Measurements from ENCODE around the gene MAPKAP1.

Gene MAPKAP1

DNA sequence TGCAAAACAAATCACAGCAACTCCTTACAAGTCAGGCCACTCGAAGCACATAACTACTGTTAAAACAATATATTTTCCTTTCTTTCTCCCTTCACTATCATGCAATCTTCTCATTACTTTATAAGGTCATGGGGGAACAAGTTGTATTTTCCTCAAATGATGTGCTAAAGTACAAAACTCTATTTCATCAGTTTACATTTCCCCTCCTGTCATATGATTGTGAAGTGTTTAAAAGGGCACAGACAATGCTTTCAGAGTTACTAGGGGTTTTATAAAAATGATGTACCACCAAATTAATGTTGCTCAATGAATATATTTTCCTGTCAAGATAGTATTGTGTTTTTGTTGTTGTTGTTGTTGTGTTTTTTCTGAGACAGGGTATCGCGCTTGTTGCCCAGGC is 34.1 kb downstream of the MAPKAP1 start:
- CTCF ChIA-PET, result no interaction called here
- POLR2A ChIA-PET (ENCODE audit: low non-redundant PET), result no interaction called here
- no peak overlapping the region for H3K27ac ChIP-seq
- TF ChIP-seq, protein P1, sequence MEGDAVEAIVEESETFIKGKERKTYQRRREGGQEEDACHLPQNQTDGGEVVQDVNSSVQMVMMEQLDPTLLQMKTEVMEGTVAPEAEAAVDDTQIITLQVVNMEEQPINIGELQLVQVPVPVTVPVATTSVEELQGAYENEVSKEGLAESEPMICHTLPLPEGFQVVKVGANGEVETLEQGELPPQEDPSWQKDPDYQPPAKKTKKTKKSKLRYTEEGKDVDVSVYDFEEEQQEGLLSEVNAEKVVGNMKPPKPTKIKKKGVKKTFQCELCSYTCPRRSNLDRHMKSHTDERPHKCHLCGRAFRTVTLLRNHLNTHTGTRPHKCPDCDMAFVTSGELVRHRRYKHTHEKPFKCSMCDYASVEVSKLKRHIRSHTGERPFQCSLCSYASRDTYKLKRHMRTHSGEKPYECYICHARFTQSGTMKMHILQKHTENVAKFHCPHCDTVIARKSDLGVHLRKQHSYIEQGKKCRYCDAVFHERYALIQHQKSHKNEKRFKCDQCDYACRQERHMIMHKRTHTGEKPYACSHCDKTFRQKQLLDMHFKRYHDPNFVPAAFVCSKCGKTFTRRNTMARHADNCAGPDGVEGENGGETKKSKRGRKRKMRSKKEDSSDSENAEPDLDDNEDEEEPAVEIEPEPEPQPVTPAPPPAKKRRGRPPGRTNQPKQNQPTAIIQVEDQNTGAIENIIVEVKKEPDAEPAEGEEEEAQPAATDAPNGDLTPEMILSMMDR (conservative IDR thresholded peaks at IDR 0.05; ENCODE audit: low read depth), result no peak
- DNase-seq (ENCODE audit: low spot score), result no peak

GRCh38 chr9:125663127-125663526 is 43.9 kb downstream of the MAPKAP1 start:
- TF ChIP-seq, protein P1 (conservative IDR thresholded peaks at IDR 0.05; ENCODE audit: low read depth), result no peak
- H3K27ac ChIP-seq, result no peak overlapping the region
- peak; percentile 83 for DNase-seq (ENCODE audit: low spot score)
- ChIA-PET POLR2A (ENCODE audit: low non-redundant PET) (no interaction called here), CTCF (interaction anchor here (0.6 kb wide), 1 partner anchor 47 kb away, joined by 4 read pairs; no protein-coding TSS in a partner anchor)

GRCh38 chr9:125660557-125660956 is 46.5 kb downstream of the MAPKAP1 start:
- TF ChIP-seq, protein P1 (conservative IDR thresholded peaks at IDR 0.05; ENCODE audit: low read depth), result no peak
- CTCF ChIA-PET, result interaction anchor here (0.7 kb wide), 2 partner anchors 27 to 46 kb away, joined by 3 to 4 read pairs; no protein-coding TSS in a partner anchor
- POLR2A ChIA-PET (ENCODE audit: low non-redundant PET), result no interaction called here

GRCh38 chr9:125659954-125660353 is 47.1 kb downstream of the MAPKAP1 start:
- TF ChIP-seq, protein P1 (conservative IDR thresholded peaks at IDR 0.05; ENCODE audit: low read depth), result no peak
- no peak overlapping the region for H3K27ac ChIP-seq
- no peak for DNase-seq (ENCODE audit: low spot score)
- ChIA-PET CTCF (interaction anchor here (0.5 to 0.7 kb wide), 3 partner anchors 46 to 898 kb away, joined by 3 read pairs; no protein-coding TSS in a partner anchor), POLR2A (ENCODE audit: low non-redundant PET) (no interaction called here)

More at GRCh38 chr9:125660557-125660956, 46.5 kb downstream of the MAPKAP1 start:
- DNase-seq (ENCODE audit: low spot score), result no peak
- H3K27ac ChIP-seq, result no peak overlapping the region

GRCh38 chr9:125659201-125659840 is 47.7 kb downstream of the MAPKAP1 start:
- TF ChIP-seq, protein P1 (conservative IDR thresholded peaks at IDR 0.05; ENCODE audit: low read depth), result no peak
- DNase-seq (ENCODE audit: low spot score), result no peak
- CTCF ChIA-PET, result interaction anchor here (0.6 kb wide), 2 partner anchors 13 to 898 kb away, joined by 3 read pairs; no protein-coding TSS in a partner anchor
- H3K27ac ChIP-seq, result no peak overlapping the region
- POLR2A ChIA-PET (ENCODE audit: low non-redundant PET), result no interaction called here

- no peak for DNase-seq (ENCODE audit: low spot score)
- TF ChIP-seq, protein P1 (conservative IDR thresholded peaks at IDR 0.05; ENCODE audit: low read depth), result no peak
- CTCF ChIA-PET, result interaction anchor here (1.0 kb wide), 1 partner anchor 17 kb away, joined by 4 read pairs; no protein-coding TSS in a partner anchor
- POLR2A ChIA-PET (ENCODE audit: low non-redundant PET), result no interaction called here
- H3K27ac ChIP-seq, result no peak overlapping the region
Observed at GRCh38 chr9:125656560-125656959, 50.4 kb downstream of the MAPKAP1 start.

Data from RWPE1 (cell line).